Spleen (tissue), 11 donors: ENCODE measurements around the gene ARHGAP45. TPM values are rescaled to one million over a fixed set of nuclear protein-coding genes. Genes with fewer than 3 reads are reported as not detected.

ENCODE experiments used
- DNase-seq: peaks from one replicate; pipeline ENCODE4 v3.0.0-alpha.2; 2020
- H3K27ac ChIP-seq, 8 donors: fragments of 200-600 bp; sonication (generic) in 7 of 8; 1 replicate in 4 of 8; 2 replicates in 4 of 8; pipeline versions ENCODE4 v1.5.0 to v1.8.0; 2016 to 2021; ENCODE audit warnings: inconsistent platforms in 4 of 8, mild to moderate bottlenecking in 4 of 8, moderate library complexity in 1 of 8
- H3K27me3 ChIP-seq, 7 donors: fragments of 200-600 bp; sonication (generic) in 6 of 7; replicated peaks in 1 of 7; 1 replicate in 4 of 7; 2 replicates in 3 of 7; pipeline versions ENCODE4 v1.5.0 to v1.8.0; 2016 to 2021; ENCODE audit warnings: inconsistent platforms in 3 of 7, mild to moderate bottlenecking in 1 of 7
- H3K36me3 ChIP-seq, 6 donors: fragments of 200-600 bp; sonication (generic) in 5 of 6; 1 replicate in 4 of 6; 2 replicates in 2 of 6; pipeline versions ENCODE4 v1.5.0 to v1.8.0; 2016 to 2021; ENCODE audit warnings: inconsistent platforms in 2 of 6
- H3K4me1 ChIP-seq, 6 donors: fragments of 200-600 bp; sonication (generic) in 5 of 6; 1 replicate in 3 of 6; 2 replicates in 3 of 6; pipeline versions ENCODE4 v1.5.0 to v1.8.0; 2016 to 2021; ENCODE audit warnings: inconsistent platforms in 3 of 6
- H3K4me3 ChIP-seq, 8 donors: fragments of 200-600 bp; sonication (generic) in 7 of 8; 1 replicate in 4 of 8; 2 replicates in 4 of 8; pipeline versions ENCODE4 v1.5.0 to v1.8.0; 2016 to 2021; ENCODE audit warnings: inconsistent platforms in 4 of 8, mild to moderate bottlenecking in 4 of 8, moderate library complexity in 2 of 8
- H3K9me3 ChIP-seq, 8 donors: fragments of 200-600 bp; sonication (generic) in 7 of 8; 1 replicate in 4 of 8; 2 replicates in 4 of 8; pipeline versions ENCODE4 v1.5.0 to v1.8.0; 2016 to 2021; ENCODE audit warnings: inconsistent platforms in 4 of 8
- POLR2A ChIP-seq, 3 donors: fragments of 450-650 bp; IDR thresholded peaks; one replicate each; pipeline ENCODE4 v1.5.1; 2017; ENCODE audit warnings: antibody characterized with exemption in 3 of 3, mild to moderate bottlenecking in 1 of 3
- POLR2AphosphoS5 ChIP-seq, 3 donors: sonication (generic); formaldehyde crosslinking; IDR thresholded peaks; one replicate each; pipeline ENCODE4 v1.5.1; 2017; ENCODE audit warnings: antibody characterized with exemption in 3 of 3
- WGBS, 5 donors: extraction: QIAGEN DNeasy Blood & Tissue Kit in 3 of 5; methylation state at CpG; one replicate each; pipeline versions ENCODE4 v1.1.5 to v1.1.7; 2013 to 2018; 5-methylcytosine and 5-hydroxymethylcytosine counted together
- intact Hi-C: fragments of 100-400 bp; cut with DNase I; formaldehyde crosslinking; loops from one replicate; pipeline ENCODE4 v1.15.0; 2023; ENCODE audit warnings: low total_unique reads
- polyA plus RNA-seq, 3 donors: library from polyadenylated mRNA; stranded (reverse); fragments of 200-250 nt; gene quantifications; one replicate each; pipeline ENCODE4 v1.2.1, GENCODE V29; 2013
- total RNA-seq, 7 donors: library from RNA; depleted of rRNA in 3 of 7; stranded (reverse); fragments of >200 nt in 3 of 7; fragmentation: NEBNext Ultra II Directional in 4 of 7; extraction: Animal tissue kit (Norgen Biotek cat#: 25700) in 4 of 7; gene quantifications; one replicate each; pipeline versions ENCODE4 v1.1.0 to v1.2.1, GENCODE V29; 2016 to 2021
- TF ChIP-seq, protein P1 (sequence below), 11 experiments: fragments of 200-600 bp in 7 of 11; fragments of 450-650 bp in 4 of 11; sonication (generic) in 4 of 11; IDR thresholded peaks in 8 of 11; conservative IDR thresholded peaks in 3 of 11; 1 replicate in 7 of 11; 2 replicates in 4 of 11; pipeline versions ENCODE4 v1.4.0 to v1.8.0; 2016 to 2021; ENCODE audit warnings: antibody characterized with exemption in 11 of 11, inconsistent platforms in 4 of 11, mild to moderate bottlenecking in 1 of 11
- donor health status: healthy with polysubstance abuse.
- donor health status: DM: no; HTN: no; CAD: no; lungs with moderate emphysema.
- donor health status: DM: no; HTN: no; CAD: no.
- donor health status: Bipolar disorder and iron deficiency.
- donor health status: healthy.
- donor health status: DM: no; HTN: no; CAD: no.
- donor health status: DM: yes; HTN: yes; CAD: no.

Gene ARHGAP45
- total and polyA plus RNA-seq, 10 donors: 161 to 356 (median 245) TPM

DNA sequence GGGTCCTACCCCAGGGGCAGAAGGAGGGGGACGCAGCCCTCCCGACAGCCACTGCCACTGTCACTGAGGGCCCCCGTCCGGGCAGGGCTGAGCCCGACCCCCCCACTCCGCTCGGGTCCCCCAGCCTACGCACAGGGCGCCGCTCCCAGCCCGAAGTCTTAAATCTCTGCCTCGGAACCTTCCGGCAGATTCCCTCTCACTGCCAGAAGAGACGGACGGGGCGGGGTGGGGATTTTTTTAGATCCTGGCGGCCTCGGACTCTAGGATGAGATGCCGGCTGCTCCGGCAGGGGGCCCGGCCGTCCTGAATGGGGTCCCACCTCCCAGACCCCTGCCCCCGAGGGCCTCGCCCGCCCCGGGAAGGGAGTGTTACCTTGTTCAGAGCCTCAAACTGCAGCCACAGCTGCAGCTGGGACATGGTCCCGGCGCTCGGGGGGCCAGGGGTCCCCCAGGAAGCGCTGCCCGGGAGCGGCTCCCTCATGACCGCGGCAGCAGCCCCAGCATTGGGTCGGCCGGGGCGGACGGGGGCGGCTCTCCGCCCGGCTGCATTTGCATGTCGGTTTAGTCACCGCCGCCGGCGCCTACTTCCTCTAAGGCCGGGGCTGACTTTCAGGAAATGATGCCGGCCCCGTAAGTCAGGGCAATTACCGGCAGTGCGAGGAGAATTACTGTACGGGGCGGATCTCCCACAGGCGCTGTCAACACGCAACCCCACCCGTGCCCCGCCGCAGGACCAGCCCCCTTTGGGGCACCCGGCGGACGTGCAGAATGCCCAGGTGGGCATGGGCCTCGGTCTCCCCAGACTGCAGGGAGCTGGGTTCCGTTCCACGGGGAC is 65.0 kb downstream of the ARHGAP45 start:
- TF ChIP-seq, protein P1, sequence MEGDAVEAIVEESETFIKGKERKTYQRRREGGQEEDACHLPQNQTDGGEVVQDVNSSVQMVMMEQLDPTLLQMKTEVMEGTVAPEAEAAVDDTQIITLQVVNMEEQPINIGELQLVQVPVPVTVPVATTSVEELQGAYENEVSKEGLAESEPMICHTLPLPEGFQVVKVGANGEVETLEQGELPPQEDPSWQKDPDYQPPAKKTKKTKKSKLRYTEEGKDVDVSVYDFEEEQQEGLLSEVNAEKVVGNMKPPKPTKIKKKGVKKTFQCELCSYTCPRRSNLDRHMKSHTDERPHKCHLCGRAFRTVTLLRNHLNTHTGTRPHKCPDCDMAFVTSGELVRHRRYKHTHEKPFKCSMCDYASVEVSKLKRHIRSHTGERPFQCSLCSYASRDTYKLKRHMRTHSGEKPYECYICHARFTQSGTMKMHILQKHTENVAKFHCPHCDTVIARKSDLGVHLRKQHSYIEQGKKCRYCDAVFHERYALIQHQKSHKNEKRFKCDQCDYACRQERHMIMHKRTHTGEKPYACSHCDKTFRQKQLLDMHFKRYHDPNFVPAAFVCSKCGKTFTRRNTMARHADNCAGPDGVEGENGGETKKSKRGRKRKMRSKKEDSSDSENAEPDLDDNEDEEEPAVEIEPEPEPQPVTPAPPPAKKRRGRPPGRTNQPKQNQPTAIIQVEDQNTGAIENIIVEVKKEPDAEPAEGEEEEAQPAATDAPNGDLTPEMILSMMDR (IDR thresholded peaks at IDR 0.05 in 8 of 11, conservative IDR thresholded peaks at IDR 0.05 in 3 of 11): peak in 2 of 11 experiments; percentile 27 to 28
- TF ChIP-seq POLR2AphosphoS5 (IDR thresholded peaks at IDR 0.05): peak; percentile 90 to 95 (median 94)
- TF ChIP-seq POLR2A (IDR thresholded peaks at IDR 0.05): peak in 2 of 3 donors; percentile 26 to 43
- intact Hi-C loops: no loop called here

DNA sequence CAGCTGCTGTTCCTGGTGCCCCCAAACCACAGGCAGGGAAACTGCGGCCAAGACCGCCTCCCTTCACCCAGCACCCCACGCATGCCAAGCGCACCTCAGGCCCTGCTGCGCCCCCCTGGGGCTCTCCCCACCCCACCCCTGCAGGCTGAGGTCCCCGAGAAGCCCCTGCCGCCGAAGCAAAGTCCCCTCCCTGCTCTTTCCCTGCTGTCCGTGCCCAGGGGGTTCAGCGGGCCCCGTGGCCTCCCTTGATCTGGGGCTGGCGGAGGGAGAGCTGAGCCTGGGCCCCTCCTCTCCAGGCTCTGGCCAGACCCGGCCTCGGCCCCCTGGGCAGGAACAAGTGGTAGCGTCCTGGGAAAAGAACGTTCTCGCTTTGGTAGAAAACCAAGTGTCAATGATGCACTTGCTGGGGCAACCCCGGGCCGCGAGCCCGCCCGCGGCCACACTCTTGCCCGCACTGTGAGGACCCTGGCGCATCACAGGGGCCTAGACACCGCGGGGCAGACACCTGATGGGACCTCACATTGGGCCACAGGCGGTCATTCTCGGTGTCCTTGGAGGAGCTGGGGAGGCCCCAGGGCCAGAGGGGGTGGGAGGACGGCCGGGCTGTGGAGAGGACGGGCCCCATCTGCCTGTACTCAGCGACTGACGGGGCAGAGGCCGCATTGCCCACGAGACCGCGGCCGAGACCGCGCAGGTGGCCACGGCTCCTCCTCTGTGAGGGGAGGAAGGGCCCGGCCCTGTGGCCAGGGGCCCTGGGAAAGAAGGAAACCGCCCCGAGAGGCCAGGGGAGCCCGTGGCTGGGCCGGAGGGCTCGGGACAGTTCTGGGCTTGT is 65.8 kb downstream of the ARHGAP45 start:
- Histone ChIP-seq H3K27me3 (no peaks in the 10 kb centered on the region), H3K4me1 (peaks cover 58 to 91% (median 81%) of the 10 kb centered on the region in 6 donors), H3K36me3 (peaks cover 0 to 45% (median 6%) of the 10 kb centered on the region in 6 donors), H3K4me3 (peak overlapping the region; percentile 58 to 97 (median 82)), H3K27ac (peak overlapping the region; percentile 97 to 100 (median 98)), H3K9me3 (no peaks in the 10 kb centered on the region)
- DNase-seq: peak; percentile 92
- TF ChIP-seq POLR2AphosphoS5 (IDR thresholded peaks at IDR 0.05): peak in 1 of 3 donors; percentile 75
- TF ChIP-seq, protein P1 (IDR thresholded peaks at IDR 0.05 in 8 of 11, conservative IDR thresholded peaks at IDR 0.05 in 3 of 11): no peak
- WGBS, 5 donors: 11 to 24% (median 18%) methylated on average over 10 to 48 of the region's 48 CpGs
- intact Hi-C loops: no loop called here

More for the DNA sequence above, 65.0 kb downstream of the ARHGAP45 start:
- DNase-seq: peak; percentile 99
- peak overlapping the region; percentile 97 to 100 (median 98) for H3K27ac ChIP-seq
- peak overlapping the region; percentile 58 to 97 (median 82) for H3K4me3 ChIP-seq
- 0 to 5% (median 0%) methylated on average over 7 to 64 of the region's 64 CpGs for WGBS, 5 donors
- no peaks in the 10 kb centered on the region for H3K27me3 ChIP-seq
- H3K9me3 ChIP-seq: no peaks in the 10 kb centered on the region
- peaks cover 3 to 54% (median 14%) of the 10 kb centered on the region in 6 donors for H3K36me3 ChIP-seq
- H3K4me1 ChIP-seq: peaks cover 58 to 98% (median 85%) of the 10 kb centered on the region in 6 donors

DNA sequence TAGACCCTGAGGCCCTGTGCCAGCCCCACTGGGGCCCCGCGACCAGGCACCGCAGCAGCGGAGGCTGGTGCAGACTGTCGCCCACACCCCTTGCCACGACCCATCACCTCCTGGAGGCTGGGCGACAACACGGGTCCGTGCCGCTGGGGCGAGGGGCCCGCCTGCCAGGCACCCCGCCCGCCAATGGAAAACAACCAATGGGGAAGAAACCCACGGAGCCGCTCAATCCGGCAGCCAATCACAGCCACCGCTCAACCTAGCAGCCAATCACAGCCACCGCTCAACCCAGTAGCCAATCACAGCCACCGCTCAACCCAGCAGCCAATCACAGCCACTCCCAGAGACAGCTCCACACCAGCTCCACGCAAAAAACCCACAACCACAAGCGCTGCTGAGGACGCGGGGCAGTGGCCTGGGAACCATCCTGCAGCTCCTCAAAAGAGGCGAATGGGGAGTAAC is 66.5 kb downstream of the ARHGAP45 start:
- TF ChIP-seq POLR2AphosphoS5 (IDR thresholded peaks at IDR 0.05) (peak; percentile 92 to 94 (median 92)), POLR2A (IDR thresholded peaks at IDR 0.05) (peak in 1 of 3 donors; percentile 75)
- TF ChIP-seq, protein P1 (IDR thresholded peaks at IDR 0.05 in 8 of 11, conservative IDR thresholded peaks at IDR 0.05 in 3 of 11): peak in 2 of 11 experiments; percentile 3 to 22
- Histone ChIP-seq H3K27me3 (no peaks in the 10 kb centered on the region), H3K4me1 (peaks cover 55 to 88% (median 75%) of the 10 kb centered on the region in 6 donors), H3K27ac (peak overlapping the region; percentile 97 to 100 (median 98)), H3K36me3 (peaks cover 0 to 42% (median 4%) of the 10 kb centered on the region in 6 donors), H3K9me3 (no peaks in the 10 kb centered on the region), H3K4me3 (peak overlapping the region in 7 of 8 donors; percentile 21 to 97 (median 86))
- WGBS, 5 donors: 47 to 82% (median 66%) methylated on average over 15 to 25 of the region's 25 CpGs
- intact Hi-C loops: no loop called here
- DNase-seq: no peak
